T-helper 9 cell (primary cell): ENCODE results near the gene ZNF439.
"Not testable (repeated sequence)": the region's sequence is repeated elsewhere in the genome, so short reads cannot be mapped to it uniquely, and the experiment has no call there.

ENCODE experiments used
- DNase-seq: peaks from one replicate; pipeline ENCODE4 v3.0.0-alpha.2; 2020

ZNF439 gene

GRCh38 chr19:11872624-11873023, 24.1 kb downstream of the ZNF439 start:
- no peak for DNase-seq

GRCh38 chr19:11873762-11874161, 25.2 kb downstream of the ZNF439 start:
- no peak for DNase-seq

- peak; percentile 36 for DNase-seq
These were observed 31.3 kb downstream of the ZNF439 start for GRCh38 chr19:11879687-11880266.

- DNase-seq = no peak
These were observed 32.1 kb downstream of the ZNF439 start for GRCh38 chr19:11880598-11880997.

- DNase-seq = peak; percentile 42
These were observed 32.8 kb downstream of the ZNF439 start for GRCh38 chr19:11881151-11881800.

- DNase-seq = no peak
These were observed 34.1 kb downstream of the ZNF439 start for GRCh38 chr19:11882606-11883005.

GRCh38 chr19:11887234-11887610, 38.7 kb downstream of the ZNF439 start:
- no peak for DNase-seq

GRCh38 chr19:11887611-11888531, 39.3 kb downstream of the ZNF439 start, which contains the start of gene ZNF69:
Gene ZNF69 (plus strand): TSS chr19:11887782. CDS start chr19:11887924, 142 bp downstream.
- peak; percentile 30 for DNase-seq

- DNase-seq = not testable (repeated sequence)
These were observed 41.4 kb downstream of the ZNF439 start for GRCh38 chr19:11889901-11890300.

GRCh38 chr19:11890634-11891033, 42.1 kb downstream of the ZNF439 start:
- no peak for DNase-seq

GRCh38 chr19:11894851-11895250, 46.3 kb downstream of the ZNF439 start:
- no peak for DNase-seq

GRCh38 chr19:11902228-11902627, 53.7 kb downstream of the ZNF439 start:
- DNase-seq = no peak

GRCh38 chr19:11905928-11906327, 57.4 kb downstream of the ZNF439 start:
- no peak for DNase-seq

GRCh38 chr19:11911937-11912336, 63.4 kb downstream of the ZNF439 start:
- not testable (repeated sequence) for DNase-seq

- not testable (repeated sequence) for DNase-seq
These were observed 66.0 kb downstream of the ZNF439 start for GRCh38 chr19:11914417-11915051.
